ENCODE measurements around the gene MICU1. TPM values are rescaled to one million over a fixed set of nuclear protein-coding genes. Genes with fewer than 3 reads are reported as not detected.

The MICU1 gene
- total RNA-seq, 1 experiment from 2014 or later = 46.9 TPM

DNA sequence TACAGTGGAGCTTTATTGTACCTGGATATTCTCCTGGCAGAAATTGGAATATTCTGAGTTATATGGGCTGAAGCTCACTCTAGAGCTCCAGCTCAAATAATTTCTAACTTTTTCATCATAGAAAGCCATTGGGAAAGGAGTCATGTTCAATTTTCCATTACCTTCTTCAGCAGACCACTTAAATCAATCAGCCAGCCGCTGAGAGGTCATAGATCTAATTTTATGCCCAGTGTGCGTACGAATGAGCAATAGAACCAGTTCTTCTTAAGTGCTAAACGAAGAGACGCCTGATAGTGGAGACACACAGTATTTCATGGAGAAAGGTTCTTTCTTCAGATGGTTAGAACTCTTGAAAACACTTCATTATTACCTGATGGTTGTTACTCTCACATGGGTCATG, 236.2 kb downstream of the MICU1 start:
- CTCF ChIA-PET = no interaction called here
- no peaks in the 10 kb centered on the region for H3K27me3 ChIP-seq (ENCODE audit: control insufficient read depth, insufficient read depth, low read length)
- no peak overlapping the region for H3K4me3 ChIP-seq (ENCODE audit: low read depth in 2 of 2, low read length in 2 of 2)
- POLR2A ChIA-PET = no interaction called here
- no peak for TF ChIP-seq REST (IDR thresholded peaks at IDR 0.05; ENCODE audit: insufficient read depth in 1 of 2, low read depth in 2 of 2, low read length in 1 of 2)
- in situ Hi-C loops (cut with HindIII; ENCODE audit: low pct_unique_long_range_greater_than_20kb, low sequenced_read_pairs) = no loop called here
- H3K36me3 ChIP-seq (ENCODE audit: control insufficient read depth, insufficient read depth, low read length) = no peaks in the 10 kb centered on the region
- no peak overlapping the region for H3K27ac ChIP-seq (ENCODE audit: low read length)
- H3K9me3 ChIP-seq (ENCODE audit: control insufficient read depth, insufficient read depth, low read depth, low read length) = no peaks in the 10 kb centered on the region
- H3K4me1 ChIP-seq (ENCODE audit: control insufficient read depth, insufficient read depth, low read length) = no peaks in the 10 kb centered on the region
- BruUV-seq (replicated peaks) = no TSS peak
- ATAC-seq (no peak), DNase-seq (ENCODE audit: low read depth, low spot score) (no peak)
- intact Hi-C loops (cut with micrococcal nuclease; ENCODE audit: unreplicated experiment) = no loop called here

GRCh38 chr10:72389014-72389413, 236.9 kb downstream of the MICU1 start:
- CTCF ChIA-PET = no interaction called here
- DNase-seq (ENCODE audit: low read depth, low spot score) (no peak), ATAC-seq (no peak)
- Histone ChIP-seq H3K27ac (ENCODE audit: low read length) (no peak overlapping the region), H3K4me1 (ENCODE audit: control insufficient read depth, insufficient read depth, low read length) (no peaks in the 10 kb centered on the region), H3K27me3 (ENCODE audit: control insufficient read depth, insufficient read depth, low read length) (no peaks in the 10 kb centered on the region), H3K36me3 (ENCODE audit: control insufficient read depth, insufficient read depth, low read length) (no peaks in the 10 kb centered on the region), H3K4me3 (ENCODE audit: low read depth in 2 of 2, low read length in 2 of 2) (no peak overlapping the region), H3K9me3 (ENCODE audit: control insufficient read depth, insufficient read depth, low read depth, low read length) (no peaks in the 10 kb centered on the region)
- intact Hi-C loops (cut with micrococcal nuclease; ENCODE audit: unreplicated experiment) = no loop called here
- in situ Hi-C loops (cut with HindIII; ENCODE audit: low pct_unique_long_range_greater_than_20kb, low sequenced_read_pairs) = no loop called here
- TF ChIP-seq CTCF (IDR thresholded peaks at IDR 0.05) = no peak
- TF ChIP-seq REST (IDR thresholded peaks at IDR 0.05; ENCODE audit: insufficient read depth in 1 of 2, low read depth in 2 of 2, low read length in 1 of 2) = no peak
- no peak for TF ChIP-seq SIN3A (IDR thresholded peaks at IDR 0.05; ENCODE audit: borderline replicate concordance, insufficient read depth, low read depth, low read length)
- no peak for TF ChIP-seq POLR2AphosphoS5 (IDR thresholded peaks at IDR 0.05; ENCODE audit: low read depth, low read length)
- no peak for TF ChIP-seq TCF7L2 (IDR thresholded peaks at IDR 0.05; ENCODE audit: low read depth, low read length)
- BruUV-seq (replicated peaks) = no TSS peak
- POLR2A ChIA-PET = no interaction called here
